Activated CD4-positive, alpha-beta T cell treated with anti-CD3 and anti-CD28 coated beads, Interleukin-2, amount 10 ng/mL, durations not matched to agents 24 days and 14 days (primary cell): ENCODE results near the gene CXCL6. TPM values are rescaled to one million over a fixed set of nuclear protein-coding genes. Genes with fewer than 3 reads are reported as not detected.

Experiments
- DNase-seq: peaks from one replicate; pipeline ENCODE4 v3.0.0; 2022
- H3K27ac Mint-ChIP-seq: one replicate; pipeline ENCODE4 v1.8.0; 2022; ENCODE audit warnings: mild to moderate bottlenecking, mixed read lengths
- H3K27me3 Mint-ChIP-seq: one replicate; pipeline ENCODE4 v1.8.0; 2022; ENCODE audit warnings: mixed read lengths
- H3K36me3 Mint-ChIP-seq: one replicate; pipeline ENCODE4 v1.8.0; 2022; ENCODE audit warnings: low read depth, mild to moderate bottlenecking, mixed read lengths
- H3K4me1 Mint-ChIP-seq: one replicate; pipeline ENCODE4 v1.8.0; 2021; ENCODE audit warnings: mixed read lengths
- H3K4me3 Mint-ChIP-seq: one replicate; pipeline ENCODE4 v1.8.0; 2022; ENCODE audit warnings: mild to moderate bottlenecking, moderate library complexity, mixed read lengths
- H3K9me3 Mint-ChIP-seq: one replicate; pipeline ENCODE4 v1.8.0; 2021; ENCODE audit warnings: mixed read lengths
- intact Hi-C: fragments of 100-400 bp; cut with micrococcal nuclease; formaldehyde crosslinking; loops from one replicate; pipeline ENCODE4 v1.15.1; 2023
- total RNA-seq: library from RNA; stranded (reverse); gene quantifications from 2 replicates; pipeline ENCODE4 v1.2.3, GENCODE V29; 2022

CXCL6 gene
- not detected in 2 replicates for total RNA-seq

- H3K27me3 Mint-ChIP-seq: peaks cover 34% of the 10 kb centered on the region
- H3K4me1 Mint-ChIP-seq: no peaks in the 10 kb centered on the region
- no peaks in the 10 kb centered on the region for H3K36me3 Mint-ChIP-seq
- no peak within 1 kb of the TSS for H3K27ac Mint-ChIP-seq
- no peaks in the 10 kb centered on the region for H3K9me3 Mint-ChIP-seq
- intact Hi-C loops: no loop called here
- H3K4me3 Mint-ChIP-seq: peak within 1 kb of the TSS; percentile 41
- DNase-seq: peak; percentile 53
These were observed at the start of gene CXCL6 for GRCh38 chr4:73836373-73837279. Gene CXCL6 (plus strand): TSS chr4:73836678. CDS start chr4:73836751, 73 bp downstream.

DNA sequence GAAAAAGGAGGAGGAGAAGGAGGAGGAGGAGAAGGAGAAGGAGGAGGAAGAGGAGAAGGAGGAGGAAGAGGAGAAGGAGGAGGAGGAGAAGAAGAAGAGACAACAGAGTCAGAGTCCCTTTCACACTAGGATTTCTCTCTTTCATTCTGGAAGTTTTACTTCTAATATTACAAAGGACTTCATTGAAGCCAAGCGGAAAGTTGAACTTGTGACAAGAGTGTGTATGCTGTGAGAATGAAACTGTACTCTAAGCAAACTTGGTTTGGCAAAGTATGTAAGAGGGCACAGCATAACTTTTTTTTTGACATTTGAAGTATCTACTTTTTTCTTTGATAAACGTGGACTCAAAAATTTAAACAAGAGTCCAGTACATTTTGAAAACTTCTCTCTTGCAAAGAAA, 48.1 kb upstream of the CXCL6 start:
- no peak overlapping the region for H3K4me3 Mint-ChIP-seq
- no peaks in the 10 kb centered on the region for H3K36me3 Mint-ChIP-seq
- H3K27me3 Mint-ChIP-seq: peaks cover 11% of the 10 kb centered on the region
- H3K9me3 Mint-ChIP-seq: no peaks in the 10 kb centered on the region
- no peaks in the 10 kb centered on the region for H3K4me1 Mint-ChIP-seq
- intact Hi-C loops: no loop called here
- no peak overlapping the region for H3K27ac Mint-ChIP-seq
- DNase-seq: no peak

- DNase-seq: no peak
- Mint-ChIP-seq H3K27ac (no peak overlapping the region), H3K4me3 (no peak overlapping the region), H3K27me3 (no peaks in the 10 kb centered on the region), H3K36me3 (no peaks in the 10 kb centered on the region), H3K4me1 (no peaks in the 10 kb centered on the region), H3K9me3 (no peaks in the 10 kb centered on the region)
- intact Hi-C loops: no loop called here
These were observed 37.6 kb upstream of the CXCL6 start for GRCh38 chr4:73798842-73799241.

- Mint-ChIP-seq H3K4me1 (no peaks in the 10 kb centered on the region), H3K9me3 (no peaks in the 10 kb centered on the region), H3K27me3 (no peaks in the 10 kb centered on the region), H3K36me3 (no peaks in the 10 kb centered on the region), H3K27ac (no peak overlapping the region), H3K4me3 (no peak overlapping the region)
- DNase-seq: no peak
- intact Hi-C loops: no loop called here
These were observed 36.3 kb upstream of the CXCL6 start for GRCh38 chr4:73800206-73800605.

DNA sequence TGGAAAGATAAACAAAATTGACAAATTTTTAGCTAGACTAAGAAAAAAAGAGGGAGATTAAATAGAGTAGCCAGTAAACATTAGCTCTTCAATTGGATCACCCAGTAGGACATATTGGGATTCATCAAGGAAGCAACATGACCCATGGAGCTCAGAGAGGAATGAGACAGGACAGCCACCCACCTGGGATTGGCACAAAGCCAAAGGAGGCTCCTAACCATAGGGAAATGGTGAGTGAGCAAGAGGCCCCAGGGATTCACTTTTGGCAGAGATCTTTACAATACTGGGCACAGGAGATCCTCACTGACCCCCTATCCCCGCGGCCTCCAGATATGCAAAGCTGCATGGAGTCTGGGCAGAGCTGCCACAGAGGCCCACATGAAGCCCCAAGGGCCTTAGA, 34.8 kb upstream of the CXCL6 start:
- H3K4me1 Mint-ChIP-seq: no peaks in the 10 kb centered on the region
- no peaks in the 10 kb centered on the region for H3K9me3 Mint-ChIP-seq
- peaks cover under 1% of the 10 kb centered on the region for H3K27me3 Mint-ChIP-seq
- DNase-seq: no peak
- H3K36me3 Mint-ChIP-seq: no peaks in the 10 kb centered on the region
- intact Hi-C loops: no loop called here
- H3K27ac Mint-ChIP-seq: no peak overlapping the region
- H3K4me3 Mint-ChIP-seq: no peak overlapping the region

DNA sequence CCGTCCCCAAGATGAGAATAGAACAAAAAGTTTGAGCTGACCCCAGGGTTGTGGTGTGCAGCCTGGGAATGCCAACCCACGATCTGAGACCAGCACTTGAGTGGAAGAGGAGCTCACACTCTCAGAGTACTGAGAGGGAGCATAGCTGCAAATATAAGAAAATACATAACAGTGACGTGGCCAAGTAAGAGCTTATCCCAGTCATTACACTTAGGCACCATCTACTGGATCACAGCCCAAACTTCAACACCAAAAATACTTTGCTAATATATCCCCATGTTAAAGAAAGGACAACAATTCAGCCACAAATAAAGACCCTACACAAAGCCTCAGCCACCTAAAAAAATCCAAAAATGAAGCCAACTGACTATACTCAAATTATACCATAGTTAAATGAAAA, 33.3 kb upstream of the CXCL6 start:
- no peak overlapping the region for H3K4me3 Mint-ChIP-seq
- H3K27ac Mint-ChIP-seq: no peak overlapping the region
- H3K4me1 Mint-ChIP-seq: no peaks in the 10 kb centered on the region
- DNase-seq: no peak
- peaks cover 2% of the 10 kb centered on the region for H3K27me3 Mint-ChIP-seq
- intact Hi-C loops: no loop called here
- H3K36me3 Mint-ChIP-seq: no peaks in the 10 kb centered on the region
- H3K9me3 Mint-ChIP-seq: no peaks in the 10 kb centered on the region

DNA sequence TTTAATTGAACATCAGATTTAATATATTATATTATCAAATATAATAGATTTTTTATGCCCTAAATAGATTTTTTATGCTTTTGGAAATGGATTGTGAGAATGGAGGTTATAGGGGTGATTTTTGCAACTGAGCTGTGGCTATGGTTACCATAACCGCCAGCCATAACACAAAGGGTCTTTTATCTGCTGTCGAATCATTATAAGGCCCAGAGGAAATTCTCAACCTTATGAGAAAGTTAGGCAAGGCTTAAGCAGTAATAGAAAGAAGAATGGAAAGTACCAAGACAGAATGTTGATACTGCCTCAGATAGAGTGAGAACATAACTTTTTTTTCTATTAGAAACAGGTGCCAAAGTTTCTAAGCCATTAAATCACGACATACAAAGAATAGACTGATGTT, 26.3 kb upstream of the CXCL6 start:
- DNase-seq: no peak
- Mint-ChIP-seq H3K4me1 (peaks cover 6% of the 10 kb centered on the region), H3K27ac (no peak overlapping the region), H3K36me3 (no peaks in the 10 kb centered on the region), H3K27me3 (peaks cover 2% of the 10 kb centered on the region), H3K9me3 (peaks cover 12% of the 10 kb centered on the region), H3K4me3 (no peak overlapping the region)
- intact Hi-C loops: no loop called here

DNA sequence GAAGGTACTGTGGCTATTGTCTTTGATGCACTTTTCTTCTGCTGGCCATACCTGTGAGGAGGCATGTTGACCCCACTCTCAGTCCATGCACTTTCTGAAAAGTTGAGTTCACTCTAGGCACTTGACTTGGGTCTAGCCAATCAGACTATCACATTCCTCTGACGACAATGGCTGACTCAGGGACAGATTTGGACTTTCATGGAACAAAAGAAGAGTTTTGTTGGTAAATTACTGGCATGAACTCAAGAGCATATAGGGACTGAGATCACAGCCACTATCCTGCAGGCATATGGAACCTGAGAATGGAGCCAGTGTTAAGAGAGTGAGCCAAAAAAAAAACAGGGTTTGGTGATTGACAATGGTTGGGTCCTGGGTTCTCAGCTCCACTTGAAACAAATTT, 24.6 kb upstream of the CXCL6 start:
- Mint-ChIP-seq H3K4me1 (peaks cover 13% of the 10 kb centered on the region), H3K27ac (no peak overlapping the region), H3K4me3 (no peak overlapping the region), H3K9me3 (peaks cover 17% of the 10 kb centered on the region), H3K36me3 (no peaks in the 10 kb centered on the region), H3K27me3 (peaks cover under 1% of the 10 kb centered on the region)
- intact Hi-C loops: no loop called here
- no peak for DNase-seq

GRCh38 chr4:73814679-73815078, 21.8 kb upstream of the CXCL6 start:
- no peak for DNase-seq
- Mint-ChIP-seq H3K4me3 (no peak overlapping the region), H3K36me3 (no peaks in the 10 kb centered on the region), H3K27me3 (no peaks in the 10 kb centered on the region), H3K4me1 (peaks cover 17% of the 10 kb centered on the region), H3K27ac (peak overlapping the region; percentile 42), H3K9me3 (peaks cover 19% of the 10 kb centered on the region)
- intact Hi-C loops: no loop called here

- intact Hi-C loops: no loop called here
- no peak for DNase-seq
- H3K27me3 Mint-ChIP-seq: no peaks in the 10 kb centered on the region
- H3K4me3 Mint-ChIP-seq: no peak overlapping the region
- H3K4me1 Mint-ChIP-seq: peaks cover 17% of the 10 kb centered on the region
- H3K36me3 Mint-ChIP-seq: no peaks in the 10 kb centered on the region
- H3K27ac Mint-ChIP-seq: peak overlapping the region; percentile 42
- H3K9me3 Mint-ChIP-seq: peaks cover 19% of the 10 kb centered on the region
These were observed 21.3 kb upstream of the CXCL6 start for GRCh38 chr4:73815145-73815544.

DNA sequence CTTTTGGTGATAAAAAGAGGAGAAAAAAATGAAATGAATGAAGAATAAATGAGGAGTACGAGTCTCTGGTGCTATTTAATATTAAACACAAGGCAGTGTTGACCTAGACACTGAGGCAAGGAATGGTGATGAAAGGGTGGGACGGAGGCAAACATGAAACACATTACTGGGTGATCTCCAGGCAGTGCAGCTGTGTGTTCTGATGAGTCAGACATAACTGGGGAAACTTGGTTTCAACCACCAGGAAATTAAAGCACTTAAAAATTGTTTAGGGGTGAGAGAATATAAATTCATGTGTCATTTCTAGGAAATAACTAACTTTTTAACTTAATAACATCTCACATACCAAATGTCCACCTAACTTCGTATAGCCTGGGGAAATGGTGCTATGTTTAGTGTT, 19.7 kb upstream of the CXCL6 start:
- intact Hi-C loops: no loop called here
- Mint-ChIP-seq H3K9me3 (peaks cover 19% of the 10 kb centered on the region), H3K4me1 (peaks cover 17% of the 10 kb centered on the region), H3K27me3 (no peaks in the 10 kb centered on the region), H3K27ac (no peak overlapping the region), H3K4me3 (no peak overlapping the region), H3K36me3 (no peaks in the 10 kb centered on the region)
- no peak for DNase-seq

DNA sequence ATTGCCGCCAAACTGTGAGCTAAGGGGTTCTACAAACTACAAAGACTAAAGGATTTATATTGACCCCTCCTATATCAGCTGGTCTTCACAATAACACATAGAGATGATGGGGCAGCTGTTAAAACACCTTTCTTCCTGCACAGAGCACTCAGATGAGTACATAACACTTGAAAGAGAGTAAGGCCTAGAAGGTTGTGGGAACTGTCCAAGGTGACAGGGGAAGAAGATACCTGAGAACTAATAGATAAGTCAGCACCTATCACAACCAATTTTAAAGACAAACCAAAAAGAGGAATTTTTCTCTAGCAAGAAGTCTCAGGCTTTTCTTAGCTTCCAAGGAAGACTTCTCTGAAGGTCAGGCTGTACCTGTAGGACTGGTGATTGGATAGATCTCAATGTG, 19.1 kb upstream of the CXCL6 start:
- peaks cover 19% of the 10 kb centered on the region for H3K9me3 Mint-ChIP-seq
- H3K36me3 Mint-ChIP-seq: no peaks in the 10 kb centered on the region

DNA sequence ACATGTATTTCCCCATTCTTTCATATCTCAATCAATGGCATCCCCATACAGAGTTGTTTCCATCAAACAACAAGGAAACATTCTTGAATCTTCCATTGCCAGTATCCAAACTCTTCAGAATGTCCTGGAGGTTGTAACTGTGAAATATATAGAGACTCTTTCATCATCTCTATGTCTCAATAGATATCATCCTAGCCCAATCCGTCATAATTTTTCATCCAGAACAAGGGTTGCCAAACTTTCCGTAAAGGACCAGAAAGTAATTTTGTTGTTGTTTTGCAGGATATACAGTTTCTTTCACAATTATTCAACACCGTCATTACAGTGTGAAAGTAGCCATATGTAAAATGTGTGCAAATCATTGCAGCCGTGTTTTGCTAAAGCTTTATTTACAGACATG, 15.2 kb upstream of the CXCL6 start:
- H3K4me3 Mint-ChIP-seq: no peak overlapping the region
- no peak overlapping the region for H3K27ac Mint-ChIP-seq
- intact Hi-C loops: no loop called here
- DNase-seq: no peak
- H3K9me3 Mint-ChIP-seq: peaks cover 7% of the 10 kb centered on the region
- H3K27me3 Mint-ChIP-seq: no peaks in the 10 kb centered on the region
- peaks cover 8% of the 10 kb centered on the region for H3K4me1 Mint-ChIP-seq
- H3K36me3 Mint-ChIP-seq: no peaks in the 10 kb centered on the region

More for the DNA sequence above, 19.1 kb upstream of the CXCL6 start:
- H3K27ac Mint-ChIP-seq: no peak overlapping the region
- peaks cover 17% of the 10 kb centered on the region for H3K4me1 Mint-ChIP-seq
- H3K4me3 Mint-ChIP-seq: no peak overlapping the region
- H3K27me3 Mint-ChIP-seq: no peaks in the 10 kb centered on the region
- intact Hi-C loops: no loop called here
- no peak for DNase-seq

DNA sequence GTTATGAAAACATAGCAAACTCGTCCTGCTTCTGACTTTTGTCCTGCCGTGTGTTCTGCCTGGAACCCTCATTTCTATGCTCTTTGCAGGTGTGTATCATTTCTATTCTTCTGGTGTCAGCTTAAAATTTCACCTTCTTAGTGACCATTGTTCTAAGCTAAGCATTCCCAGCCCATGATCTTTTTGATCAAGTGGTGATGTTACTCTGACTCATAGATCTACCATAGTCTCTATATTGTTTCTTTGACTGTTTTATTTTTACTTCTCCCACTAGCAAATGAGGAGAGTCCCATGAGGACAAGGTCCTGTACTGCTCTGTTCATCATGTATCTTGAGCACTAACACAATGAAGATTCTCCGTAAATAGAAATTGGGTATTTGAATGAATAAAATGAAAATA, 14.1 kb upstream of the CXCL6 start:
- Mint-ChIP-seq H3K9me3 (no peaks in the 10 kb centered on the region), H3K27me3 (no peaks in the 10 kb centered on the region), H3K4me3 (no peak overlapping the region), H3K4me1 (peaks cover 2% of the 10 kb centered on the region), H3K36me3 (no peaks in the 10 kb centered on the region), H3K27ac (no peak overlapping the region)
- intact Hi-C loops: no loop called here
- no peak for DNase-seq
